Stimulated activated naive CD8-positive, alpha-beta T cell treated with anti-CD3 and anti-CD28 coated beads, Interleukin-15, Interleukin-2, amounts not matched to agents 100 U/mL and 50 U/mL, for 24 hours (primary cell): Measurements from ENCODE around the gene OR14I1.
A peak's percentile ranks its signal among the peaks of the same experiment; 100 is the strongest.
"Not testable (repeated sequence)": the region's sequence is repeated elsewhere in the genome, so short reads cannot be mapped to it uniquely, and the experiment has no call there.

Experiments used
- ATAC-seq: fragments of 150-1000 bp; cut with Tn5 transposase; one replicate; pipeline ENCODE4 v1.10.0; 2021
- DNase-seq: peaks from one replicate; pipeline ENCODE4 v3.0.0; 2021

OR14I1 gene

GRCh38 chr1:248686815-248687214, 15.8 kb downstream of the OR14I1 start:
- ATAC-seq = peak; percentile 57
- peak; percentile 20 for DNase-seq

GRCh38 chr1:248681651-248682050, 20.9 kb downstream of the OR14I1 start:
- DNase-seq (no peak), ATAC-seq (no peak)

- DNase-seq = no peak
- no peak for ATAC-seq
Observed at GRCh38 chr1:248670003-248670402, 32.6 kb downstream of the OR14I1 start.

DNA sequence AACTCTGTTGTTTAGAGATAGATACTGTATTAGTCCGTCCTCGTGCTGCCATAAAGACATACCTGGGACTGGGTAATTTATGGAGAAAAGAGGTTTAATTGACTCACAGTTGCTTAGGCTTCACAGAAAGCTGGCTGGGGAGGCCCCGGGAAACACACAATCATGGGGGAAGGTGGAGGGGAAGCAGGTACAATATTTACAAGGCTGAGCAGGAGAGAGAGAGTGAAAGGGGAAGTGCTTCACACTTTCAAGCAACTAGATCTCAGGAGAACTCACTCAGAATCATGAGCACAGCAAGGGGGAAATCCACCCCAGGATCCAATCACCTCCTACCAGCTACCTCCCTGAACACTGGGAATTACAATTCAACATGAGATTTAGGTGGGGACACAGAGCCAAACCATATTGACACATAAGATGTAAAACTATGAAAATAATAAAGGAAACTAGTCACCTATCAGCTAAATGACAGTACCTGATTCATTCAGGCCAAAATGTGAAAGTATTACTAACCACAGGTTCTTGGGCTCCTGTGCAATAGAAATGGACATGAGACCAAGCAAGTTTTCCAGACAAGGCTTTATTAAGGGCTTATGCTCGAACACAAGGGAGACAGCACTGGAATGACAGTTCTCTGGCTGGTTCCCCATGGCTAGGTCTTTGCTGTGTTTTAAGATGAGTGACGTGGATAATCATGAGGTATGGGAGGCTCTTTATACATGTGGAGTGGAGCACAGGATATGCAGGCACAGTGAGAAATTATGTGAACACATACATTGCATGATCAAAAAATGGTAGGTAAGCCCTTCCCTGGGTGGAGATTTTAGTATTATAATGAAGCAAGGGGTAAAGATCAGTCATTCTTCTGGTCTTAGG, 38.9 kb downstream of the OR14I1 start:
- DNase-seq = peak; percentile 3
- peak; percentile 32 for ATAC-seq

DNA sequence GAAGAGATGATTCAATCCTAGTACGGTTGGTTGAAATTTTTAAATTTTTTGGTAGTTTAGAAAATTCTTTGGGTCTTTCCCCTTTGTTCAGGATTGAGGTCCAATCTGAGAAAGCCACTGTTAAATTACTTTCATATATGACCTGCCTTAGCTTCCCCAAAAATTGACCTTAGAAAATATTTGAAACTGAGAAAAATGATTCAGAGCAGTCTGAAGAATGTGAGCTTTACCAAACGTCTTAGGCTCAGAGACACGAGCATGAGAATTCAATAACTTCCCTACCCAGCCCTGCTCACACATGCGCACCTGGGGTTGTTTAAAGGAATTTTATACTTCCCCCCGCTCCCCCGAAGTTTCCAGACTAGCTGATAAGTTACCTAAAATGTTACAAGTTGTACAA, 45.8 kb downstream of the OR14I1 start:
- not testable (repeated sequence) for DNase-seq, ATAC-seq

DNA sequence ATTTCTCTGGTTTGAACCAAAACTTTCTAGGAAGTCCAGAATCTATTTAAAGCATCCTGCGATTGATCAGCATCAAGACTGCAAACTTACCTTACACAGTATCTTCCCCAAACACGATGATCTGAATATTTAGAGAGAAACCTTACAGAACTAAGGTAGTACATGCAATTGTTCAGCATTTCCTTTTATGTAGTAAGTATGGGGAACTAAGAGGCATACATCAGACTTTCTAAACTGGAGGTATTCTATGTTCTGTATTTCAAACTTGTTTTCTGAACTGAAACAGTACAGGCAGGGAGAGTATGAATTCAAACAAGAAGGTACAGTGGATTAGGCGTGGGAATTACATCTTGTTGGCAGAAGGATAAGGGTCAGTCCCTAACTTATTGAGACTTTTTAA, 47.2 kb downstream of the OR14I1 start, which contains the start of gene OR2T27:
Gene OR2T27, minus strand, starts transcription at position 175 of the 400 bp plus-strand sequence. CDS start 4,644 bp downstream, outside the sequence.
- DNase-seq, ATAC-seq: not testable (repeated sequence)
